ENCODE results near the gene DYNLRB1.

DYNLRB1 gene

DNA sequence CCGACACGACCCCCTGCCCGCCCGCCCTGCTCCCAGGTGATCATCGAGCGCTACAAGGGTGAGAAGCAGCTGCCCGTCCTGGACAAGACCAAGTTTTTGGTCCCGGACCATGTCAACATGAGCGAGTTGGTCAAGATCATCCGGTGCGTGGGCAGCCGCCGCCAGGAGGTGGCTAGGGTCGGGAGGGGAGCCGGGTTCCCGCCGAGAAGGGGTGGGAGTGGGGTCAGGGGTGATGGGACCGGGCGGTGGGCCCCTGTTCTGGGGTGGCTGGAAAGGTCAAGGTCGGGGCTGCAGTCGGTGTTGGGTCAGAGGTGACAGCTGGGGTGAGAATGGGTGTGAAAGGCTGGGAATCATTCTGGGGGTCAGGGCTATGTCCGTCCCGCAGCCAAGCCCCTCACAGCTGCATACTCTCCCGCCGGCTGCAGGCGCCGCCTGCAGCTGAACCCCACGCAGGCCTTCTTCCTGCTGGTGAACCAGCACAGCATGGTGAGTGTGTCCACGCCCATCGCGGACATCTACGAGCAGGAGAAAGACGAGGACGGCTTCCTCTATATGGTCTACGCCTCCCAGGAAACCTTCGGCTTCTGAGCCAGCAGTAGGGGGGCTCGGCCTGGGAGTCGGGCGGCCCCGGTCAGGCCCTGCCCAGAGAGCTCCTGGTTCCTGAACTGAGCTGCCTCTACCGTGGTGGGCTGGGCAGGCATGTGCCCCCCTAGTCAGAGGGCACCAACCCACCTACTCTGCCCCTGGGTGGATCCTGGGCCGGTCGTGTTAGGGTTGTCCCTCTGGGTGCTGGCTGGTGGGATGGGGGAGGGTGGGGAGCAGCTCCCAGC is 43.3 kb downstream of the DYNLRB1 start:
- DNase-seq, result no peak

GRCh38 chr20:34560141-34560523 is 43.9 kb downstream of the DYNLRB1 start:
- no peak for DNase-seq

DNA sequence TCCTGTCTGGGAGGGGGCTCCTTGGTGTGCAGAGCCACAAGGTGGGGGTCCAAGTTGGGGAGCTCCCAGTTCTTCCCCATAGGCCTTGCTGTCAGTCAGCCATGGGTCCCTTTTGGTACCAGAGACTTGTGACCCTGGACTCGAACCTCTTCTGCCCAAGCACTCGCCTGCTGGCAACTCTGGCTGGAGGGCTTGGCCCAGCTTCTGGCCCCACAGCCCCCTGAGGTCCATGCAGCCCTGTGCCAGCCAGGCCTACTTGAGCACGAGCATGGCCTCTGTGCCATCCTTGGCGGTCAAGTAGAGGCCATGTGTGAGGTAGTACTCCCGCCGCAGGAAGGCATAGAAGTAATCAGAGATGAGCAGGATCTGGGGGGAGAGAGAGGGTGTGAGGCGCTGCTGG is 44.4 kb downstream of the DYNLRB1 start:
- no peak for DNase-seq

DNA sequence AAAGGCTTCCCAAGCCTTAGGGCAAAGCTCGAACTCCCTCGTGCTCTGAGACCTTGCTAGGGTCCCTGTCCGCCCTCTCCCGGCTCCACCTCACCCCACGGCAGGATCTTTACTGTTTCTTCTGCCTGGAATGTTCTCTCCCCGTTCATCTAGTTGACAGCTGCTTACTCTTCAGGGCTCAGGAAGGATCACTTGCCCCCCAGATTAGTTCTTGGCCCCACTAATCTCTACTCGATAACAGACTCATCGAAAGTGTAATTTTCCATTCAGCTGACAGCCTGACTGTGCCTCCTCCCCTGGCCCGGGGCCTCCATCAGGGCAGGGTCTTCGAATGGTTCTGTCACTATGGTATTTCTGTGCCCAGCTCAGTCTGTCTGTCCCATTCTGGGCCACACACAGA is 45.4 kb downstream of the DYNLRB1 start:
- no peak for DNase-seq

DNA sequence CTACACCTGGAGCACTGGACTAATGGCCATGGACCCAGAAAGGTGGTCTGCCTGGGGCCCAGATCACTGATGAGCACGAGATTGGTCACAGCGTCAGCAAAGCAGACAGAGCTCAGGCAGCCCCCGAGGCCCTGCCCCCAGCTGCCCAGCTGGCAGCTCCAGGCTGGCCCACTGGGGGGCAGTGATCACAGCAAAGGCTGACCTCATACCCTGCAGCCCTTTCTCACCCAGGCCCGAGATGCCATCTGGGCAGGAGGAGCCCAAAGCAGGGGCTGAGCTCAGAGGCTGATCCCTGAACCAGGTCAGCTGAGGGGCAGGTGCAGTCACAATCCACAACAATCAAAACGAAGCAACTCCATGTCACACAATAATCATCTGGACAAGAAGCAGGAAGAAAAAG is 46.4 kb downstream of the DYNLRB1 start:
- DNase-seq, result no peak

GRCh38 chr20:34564833-34565232 is 48.6 kb downstream of the DYNLRB1 start:
- DNase-seq, result no peak

DNA sequence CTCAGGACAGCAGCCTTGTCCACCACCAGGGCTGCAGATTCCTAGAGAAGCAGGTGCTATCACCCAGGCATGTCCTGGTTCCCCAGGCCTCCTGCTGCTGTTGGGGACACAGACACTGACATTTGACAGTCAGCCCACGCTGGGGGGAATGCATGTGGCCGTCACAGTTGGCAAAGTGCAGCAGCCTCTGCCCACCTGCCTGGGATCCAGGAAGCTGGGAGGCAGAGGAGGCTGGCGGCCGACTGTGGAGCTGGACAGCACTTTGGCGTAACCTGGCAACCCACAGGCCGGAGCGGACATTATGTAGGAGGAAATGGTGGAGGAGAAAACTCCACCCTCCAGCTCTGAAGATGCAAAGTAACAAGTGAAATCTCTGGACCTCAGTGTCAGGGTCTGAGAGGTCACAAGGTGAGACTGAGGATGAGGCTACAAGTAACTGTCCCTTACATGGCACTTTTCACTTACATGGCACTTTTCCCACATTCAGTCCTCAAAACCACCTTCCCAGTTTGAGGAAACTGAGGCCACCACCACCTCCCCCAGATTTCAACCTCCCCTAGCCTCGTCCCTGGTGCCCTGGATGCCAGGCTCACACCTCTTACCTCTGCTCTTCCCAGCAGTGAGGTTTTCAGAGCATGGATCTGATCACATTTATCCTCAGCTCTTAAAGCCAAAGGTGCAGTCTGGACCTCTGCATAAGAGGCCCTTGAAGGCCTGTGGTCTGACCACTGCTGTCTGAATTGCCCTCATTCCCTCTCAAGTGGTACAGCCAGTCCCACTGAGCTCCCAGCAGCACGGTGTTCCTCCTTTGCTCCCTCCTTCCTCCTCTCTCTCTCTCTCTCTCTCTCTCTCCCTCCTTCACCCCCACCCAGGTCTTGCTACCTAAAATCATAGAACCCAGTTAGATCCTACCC is 51.0 kb downstream of the DYNLRB1 start:
- no peak for DNase-seq

GRCh38 chr20:34567892-34568865 is 52.0 kb downstream of the DYNLRB1 start:
- no peak for DNase-seq

DNA sequence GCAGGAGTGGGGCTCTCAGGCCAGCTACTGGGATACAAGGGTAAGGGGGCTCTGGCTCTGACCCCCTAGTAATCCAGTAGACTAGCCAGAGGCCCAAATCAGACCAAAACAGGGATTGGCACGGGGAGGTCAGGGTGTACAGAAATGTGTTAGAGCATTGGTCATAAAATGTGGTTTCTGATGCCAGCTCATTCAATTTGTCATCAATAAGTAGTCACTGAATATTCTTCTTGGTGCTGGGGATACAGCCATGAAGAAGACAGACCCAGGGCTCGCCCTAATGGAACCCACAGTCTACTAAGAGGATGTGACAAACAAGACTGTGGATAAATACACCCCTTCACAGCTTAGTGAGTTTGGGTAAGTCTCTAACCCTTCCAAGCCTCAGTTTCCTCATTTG is 53.4 kb downstream of the DYNLRB1 start:
- no peak for DNase-seq

DNA sequence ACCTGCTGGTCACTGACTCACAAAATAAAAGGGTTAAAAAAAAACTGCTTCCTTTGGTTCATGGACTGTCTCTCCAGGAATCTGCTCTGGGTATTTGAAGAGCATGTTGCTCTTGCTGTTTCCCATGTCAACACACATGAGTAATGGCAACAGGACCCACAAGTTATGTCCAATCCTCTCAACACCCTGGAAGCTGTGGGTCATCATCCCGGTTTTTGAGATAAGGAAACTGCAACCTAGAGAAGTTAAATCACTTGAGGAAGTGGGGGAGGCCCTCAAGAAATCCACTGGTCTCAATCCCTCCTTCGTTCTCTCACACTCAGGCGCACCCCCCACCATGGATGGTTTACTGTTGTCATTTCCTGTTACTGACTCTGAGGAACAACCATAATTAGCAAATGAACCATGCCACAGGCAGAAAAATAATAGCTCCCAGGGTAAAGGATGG is 54.7 kb downstream of the DYNLRB1 start:
- DNase-seq, result no peak

GRCh38 chr20:34571753-34572152 is 55.5 kb downstream of the DYNLRB1 start:
- no peak for DNase-seq

GRCh38 chr20:34573541-34574300 is 57.5 kb downstream of the DYNLRB1 start:
- no peak for DNase-seq

- no peak for DNase-seq
These were observed 58.2 kb downstream of the DYNLRB1 start for GRCh38 chr20:34574426-34574825.

GRCh38 chr20:34574861-34575260 is 58.6 kb downstream of the DYNLRB1 start:
- DNase-seq, result no peak

- DNase-seq, result no peak
These were observed 59.0 kb downstream of the DYNLRB1 start for GRCh38 chr20:34575271-34575670.

DNA sequence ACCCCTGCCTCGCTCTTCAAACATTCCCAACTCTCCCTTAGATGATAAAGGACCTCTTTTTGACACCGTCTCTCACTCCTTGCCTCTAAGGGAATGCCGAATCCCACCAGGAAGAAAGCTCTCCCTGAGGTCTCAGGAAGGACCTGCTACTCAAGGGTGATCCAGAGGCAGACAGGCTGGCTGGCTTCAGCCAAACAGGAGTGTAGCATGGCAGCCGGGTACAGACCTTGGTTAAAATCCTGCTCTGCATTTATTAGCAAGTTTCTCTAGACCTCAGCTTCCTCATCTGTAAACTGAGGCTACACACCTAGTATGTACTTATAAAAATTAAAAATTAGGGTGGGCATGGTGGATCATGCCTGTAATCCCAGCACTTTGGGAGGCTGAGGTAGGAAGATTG is 59.5 kb downstream of the DYNLRB1 start:
- DNase-seq, result no peak

DNA sequence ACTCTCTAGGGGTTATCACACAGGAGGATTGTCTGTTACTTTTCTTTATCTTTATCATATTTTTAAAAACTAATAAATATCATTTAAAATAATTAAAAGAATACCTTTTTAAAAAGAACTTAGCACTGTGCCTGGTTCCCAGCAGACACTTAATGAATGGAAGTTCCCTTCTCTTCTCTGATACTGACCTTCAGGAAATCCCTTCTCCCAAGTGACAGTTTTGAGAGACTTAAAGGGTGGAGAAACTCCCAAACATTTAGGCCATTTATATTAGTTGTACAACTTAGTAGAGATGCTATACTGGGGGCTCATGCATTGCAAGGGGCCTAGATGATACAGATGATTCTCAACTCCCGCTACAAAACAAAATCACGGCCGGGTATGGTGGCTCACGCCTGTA is 60.8 kb downstream of the DYNLRB1 start:
- DNase-seq, result no peak

GRCh38 chr20:34578025-34578424 is 61.8 kb downstream of the DYNLRB1 start:
- no peak for DNase-seq

- no peak for DNase-seq
These were observed 62.3 kb downstream of the DYNLRB1 start for GRCh38 chr20:34578521-34578920.

DNA sequence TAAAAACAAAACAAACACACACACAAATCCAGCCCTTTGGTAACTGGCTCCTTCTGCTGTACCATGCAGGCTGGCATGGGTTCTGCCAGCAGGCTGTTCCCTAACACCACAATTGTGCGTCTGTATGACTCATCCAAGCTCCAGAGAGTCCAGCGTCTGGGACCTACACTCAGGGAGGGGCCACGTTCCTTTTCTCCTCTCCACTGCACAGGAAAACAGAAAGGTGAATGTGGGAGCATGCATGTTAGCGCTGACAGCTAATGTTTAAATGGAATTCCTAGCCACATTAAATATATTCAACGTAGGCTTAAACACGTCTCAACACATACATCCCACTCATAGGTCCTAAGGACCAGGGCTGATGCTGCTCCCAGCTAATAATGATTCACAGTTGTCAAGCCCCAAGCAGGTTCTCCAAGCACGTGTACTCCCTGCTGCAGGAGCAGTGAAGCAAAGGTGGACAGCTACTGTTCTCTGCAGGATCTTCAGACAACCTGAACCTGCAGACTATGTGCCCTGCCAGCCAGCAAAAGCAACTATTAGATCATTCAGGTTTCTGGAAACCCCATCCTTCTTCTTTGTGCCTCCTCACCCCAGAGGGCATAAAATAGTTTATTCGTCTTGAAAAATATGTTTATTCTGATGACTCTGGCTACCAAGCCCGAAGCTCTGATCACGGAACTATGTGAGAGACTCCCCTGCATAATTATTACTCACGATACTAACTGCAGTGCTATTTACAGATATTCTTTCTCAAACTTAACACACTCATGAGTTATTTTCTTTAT is 63.2 kb downstream of the DYNLRB1 start:
- no peak for DNase-seq

All from central memory CD4-positive, alpha-beta T cell (primary cell).